ENCODE results near the gene NEU4.

Gene NEU4

DNA sequence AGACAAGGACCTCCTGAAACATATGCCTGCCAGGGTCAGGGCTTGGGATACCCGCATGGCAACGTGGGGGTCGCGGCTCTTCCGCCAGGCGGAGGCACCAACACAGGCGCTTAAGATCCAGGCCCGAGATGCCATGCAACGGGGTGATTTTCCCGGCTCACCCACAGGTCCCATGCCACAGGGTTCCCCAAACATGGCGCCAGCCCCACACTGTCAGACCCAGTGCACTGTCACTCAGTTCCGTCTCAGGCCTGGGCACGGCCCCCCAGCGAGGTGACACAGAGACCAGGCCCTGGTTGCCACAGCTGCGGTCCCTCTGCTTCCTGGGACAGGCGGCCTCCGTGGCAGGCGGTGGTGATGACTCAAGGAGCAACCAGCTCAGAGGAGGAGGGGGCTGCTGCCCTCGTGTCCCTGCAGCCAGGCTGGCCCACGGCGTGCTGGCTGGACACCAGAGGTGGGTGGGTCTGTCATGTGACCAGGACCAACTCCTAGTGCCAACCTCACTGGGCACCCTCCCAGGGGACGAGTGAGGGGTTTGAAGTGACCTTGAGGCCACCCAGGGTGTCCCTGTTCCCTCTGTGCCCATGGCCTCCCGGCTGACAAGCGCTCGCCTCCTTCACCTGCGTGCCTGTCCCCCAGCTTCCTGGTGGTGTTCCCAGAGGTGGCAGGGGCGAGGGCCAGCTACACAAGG is 44.8 kb downstream of the NEU4 start:
- no peak for DNase-seq (ENCODE audit: low spot score)

DNA sequence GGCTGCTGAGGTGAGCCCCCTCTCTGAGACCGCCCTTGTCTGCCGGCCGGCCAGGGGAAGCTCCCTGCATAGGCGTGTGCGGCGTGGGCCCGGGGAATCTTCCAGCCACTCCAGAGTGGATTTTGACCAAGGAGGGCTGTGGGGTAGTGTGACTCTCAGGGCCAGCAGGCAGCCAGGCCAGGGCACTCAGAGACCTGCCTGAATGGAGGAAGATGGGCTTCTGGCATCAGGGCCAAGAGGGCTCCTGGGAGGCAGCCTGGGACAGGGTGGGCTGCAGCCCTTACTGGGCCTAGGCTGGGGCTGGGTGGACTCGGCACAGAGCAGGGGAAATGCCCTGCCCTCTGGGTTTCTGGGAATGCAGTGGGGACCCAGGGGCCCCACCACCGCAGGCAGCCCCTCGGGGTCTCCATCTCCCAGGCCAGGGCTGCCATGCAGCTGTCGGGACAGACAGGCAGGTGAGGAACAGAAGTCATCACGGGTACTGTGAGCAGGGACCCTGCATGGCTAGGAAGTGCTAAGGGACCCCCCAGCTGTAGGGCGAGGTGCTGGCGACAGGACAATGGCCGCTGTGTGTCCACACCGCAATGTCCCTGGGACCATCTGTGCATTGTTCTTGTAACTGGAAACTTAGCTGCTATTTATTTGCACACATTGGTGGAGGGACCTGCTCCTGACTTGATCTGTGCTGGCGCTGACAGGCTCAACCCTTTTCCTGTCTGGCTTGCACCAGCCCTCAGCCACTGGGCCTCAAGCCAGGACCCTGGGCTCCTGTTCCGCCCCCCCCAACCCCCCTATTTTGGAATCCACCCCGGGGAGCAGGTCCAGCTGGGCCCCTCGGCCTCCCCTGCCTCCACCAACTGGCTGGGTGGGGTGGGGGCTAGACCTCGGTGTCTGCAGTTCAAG is 45.6 kb downstream of the NEU4 start:
- DNase-seq (ENCODE audit: low spot score): no peak

DNA sequence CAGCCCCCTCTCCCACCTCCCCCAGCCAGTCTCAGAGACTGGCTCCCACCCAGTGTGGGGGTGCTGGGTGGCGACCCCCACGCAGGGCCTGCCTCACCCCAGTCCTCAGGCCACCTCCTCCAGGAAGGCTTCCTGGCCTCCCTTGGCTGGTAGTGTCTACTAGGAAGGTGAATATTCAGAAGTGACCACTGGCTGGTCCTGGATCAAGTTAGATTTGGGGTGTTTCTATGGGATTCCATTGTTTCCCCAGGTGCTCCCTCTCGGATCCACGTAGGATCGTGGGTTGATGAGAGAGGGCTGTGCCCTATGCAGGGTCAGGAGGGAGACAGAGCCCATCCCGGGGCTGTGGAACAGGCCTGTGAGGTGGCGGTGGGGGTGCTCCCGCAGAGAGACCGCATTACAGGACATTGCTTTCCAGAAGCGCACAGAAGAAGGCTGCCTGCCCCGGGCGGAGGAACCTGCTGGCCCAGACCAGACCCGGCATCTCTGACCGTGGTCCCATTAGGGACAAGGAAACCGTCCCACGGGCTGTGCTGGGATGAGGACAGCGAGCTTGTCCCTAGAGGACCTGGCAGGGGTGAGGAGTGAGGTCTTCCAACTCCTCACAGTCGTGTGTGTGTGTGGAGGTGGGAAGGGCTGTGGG is 46.4 kb downstream of the NEU4 start:
- no peak for DNase-seq (ENCODE audit: low spot score)

DNA sequence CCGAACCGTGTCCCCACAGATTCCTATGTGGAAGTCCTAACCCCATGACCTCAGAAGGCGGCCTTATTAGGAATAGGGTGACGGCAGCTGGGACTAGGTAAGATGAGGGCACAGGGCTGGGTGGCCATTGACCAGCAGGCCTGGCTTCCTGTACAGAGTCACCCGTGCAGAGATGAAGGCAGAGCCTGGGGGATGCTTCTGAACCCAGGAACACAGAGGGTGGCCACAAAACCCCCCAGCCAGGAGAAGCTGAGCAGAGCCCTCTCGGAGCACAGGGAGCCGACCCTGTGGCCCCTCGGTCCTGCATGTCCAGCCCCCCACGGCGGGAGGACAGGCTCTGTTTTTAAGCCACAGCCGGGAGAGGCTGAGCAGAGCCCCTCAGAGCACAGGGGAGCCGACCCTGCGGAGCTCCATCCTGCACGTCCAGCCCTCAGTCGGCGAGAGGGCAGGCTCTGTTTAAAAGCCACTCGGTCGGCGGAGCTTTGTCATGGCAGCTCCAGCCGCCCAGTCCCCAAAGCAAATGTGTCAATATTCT is 47.0 kb downstream of the NEU4 start:
- no peak for DNase-seq (ENCODE audit: low spot score)

DNA sequence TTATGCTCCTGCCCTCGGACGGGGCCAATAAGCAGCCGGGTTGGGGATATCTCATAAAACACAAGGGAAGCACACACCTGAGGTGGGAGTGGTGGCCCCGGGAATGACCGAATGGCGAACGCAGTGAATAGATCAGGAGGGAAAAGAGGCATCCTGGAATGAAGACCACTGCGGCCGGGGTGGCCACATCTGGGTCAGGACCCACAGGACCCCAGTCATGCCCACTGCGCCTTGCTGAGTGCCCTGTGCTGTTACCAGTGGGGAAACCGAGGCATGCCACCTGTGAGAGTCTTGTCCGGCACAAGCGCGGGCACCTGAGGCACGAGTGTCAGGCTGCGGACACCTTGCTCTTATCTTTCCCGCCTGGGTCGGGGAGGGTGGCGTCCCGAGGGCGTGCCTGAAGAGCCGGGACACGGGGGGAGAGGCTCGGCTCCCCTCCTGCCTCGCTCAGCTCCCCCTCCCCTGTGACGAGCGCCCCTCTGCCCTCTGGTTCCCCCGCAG is 48.1 kb downstream of the NEU4 start:
- DNase-seq (ENCODE audit: low spot score): no peak

DNA sequence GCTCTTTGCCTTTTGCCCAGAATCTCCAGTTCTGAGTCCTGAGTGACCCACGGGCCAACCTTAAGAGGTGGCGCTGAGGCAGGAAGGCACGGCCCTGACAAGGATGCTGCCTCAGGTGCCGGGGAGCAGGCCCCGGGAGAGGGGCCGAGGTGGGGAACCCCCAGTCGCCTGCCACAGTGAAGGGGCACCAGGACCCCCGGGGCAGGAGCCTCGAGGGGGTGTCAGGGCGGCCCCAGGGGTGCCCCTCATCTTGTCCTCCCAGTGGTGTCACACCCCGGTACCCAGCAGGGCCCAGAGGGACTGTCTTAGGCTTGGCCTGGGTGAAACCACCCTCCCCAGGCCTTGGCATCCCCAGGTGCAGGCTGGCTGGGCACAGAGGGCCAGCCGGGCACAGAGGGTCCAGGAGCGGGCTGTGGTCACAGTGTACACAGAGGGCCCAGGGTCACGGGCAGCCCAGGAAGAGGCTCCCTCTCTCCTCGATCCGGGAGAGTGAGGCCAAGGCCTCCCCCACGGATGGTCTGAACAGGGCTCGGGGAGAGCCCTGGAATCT is 48.7 kb downstream of the NEU4 start:
- no peak for DNase-seq (ENCODE audit: low spot score)

DNA sequence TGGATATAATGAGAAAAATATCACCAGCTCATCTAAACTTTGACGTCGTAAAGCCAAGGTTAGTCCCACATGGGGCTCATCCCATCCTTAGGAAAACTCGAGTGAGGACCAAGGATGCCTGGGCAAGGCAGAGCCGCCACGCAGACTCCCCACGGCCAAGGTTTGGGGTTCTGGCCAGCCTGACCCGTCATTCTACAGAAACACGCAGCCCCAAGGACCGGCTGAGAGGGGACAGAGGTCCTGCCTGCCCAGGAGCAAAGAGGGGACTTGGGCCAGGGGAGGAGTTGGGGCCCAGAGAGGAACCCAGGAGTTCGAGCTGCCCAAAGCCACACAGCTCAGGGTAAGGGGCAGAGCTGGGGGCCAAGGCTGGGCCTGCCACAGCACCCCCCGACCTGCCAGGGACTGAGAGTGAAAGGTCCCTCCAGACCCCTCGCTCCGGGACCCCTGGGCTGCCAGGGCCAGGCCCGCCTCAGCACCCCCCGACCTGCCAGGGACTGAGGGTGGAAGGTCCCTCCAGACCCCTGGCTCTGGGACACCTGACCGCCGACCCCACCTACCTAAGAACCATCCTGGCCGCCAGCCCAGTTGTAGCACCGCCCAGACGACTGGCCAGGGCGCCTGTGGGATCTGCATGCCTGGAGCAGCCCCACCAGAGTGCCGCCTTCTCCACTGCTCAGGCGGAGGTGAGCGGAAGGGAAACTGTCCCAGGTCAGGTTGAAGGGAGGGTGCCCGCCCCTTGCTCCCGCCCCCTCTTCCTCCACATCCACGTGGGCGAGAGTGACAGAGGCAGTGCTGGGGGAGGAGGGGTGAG is 49.4 kb downstream of the NEU4 start, which contains the start of gene PDCD1:
TSS of gene PDCD1 (minus strand) at position 689 of the 811 bp plus-strand sequence. CDS start at position 633, 56 bp downstream.
- no peak for DNase-seq (ENCODE audit: low spot score)

DNA sequence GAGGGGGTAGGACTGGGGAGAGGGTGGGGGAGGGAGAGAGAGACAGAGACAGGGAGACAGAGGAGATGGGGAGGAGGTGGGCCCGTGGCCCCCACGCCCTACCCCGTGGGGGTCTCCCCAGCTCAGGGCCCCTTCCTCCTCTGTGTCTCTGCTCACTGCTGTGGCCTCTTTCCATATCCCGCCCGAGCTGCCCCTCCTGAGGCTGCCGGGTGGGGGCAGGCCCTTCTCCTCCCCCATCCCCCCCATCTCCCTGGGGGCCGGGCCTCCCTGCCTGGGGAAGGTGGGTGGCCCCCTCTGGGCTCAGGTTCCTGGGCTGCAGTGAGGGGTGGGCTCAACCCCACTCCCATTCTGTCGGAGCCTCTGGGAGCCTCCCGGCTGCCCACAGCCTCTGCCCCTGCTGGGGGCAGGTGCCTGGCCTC is 50.0 kb downstream of the NEU4 start:
- DNase-seq (ENCODE audit: low spot score): no peak

DNA sequence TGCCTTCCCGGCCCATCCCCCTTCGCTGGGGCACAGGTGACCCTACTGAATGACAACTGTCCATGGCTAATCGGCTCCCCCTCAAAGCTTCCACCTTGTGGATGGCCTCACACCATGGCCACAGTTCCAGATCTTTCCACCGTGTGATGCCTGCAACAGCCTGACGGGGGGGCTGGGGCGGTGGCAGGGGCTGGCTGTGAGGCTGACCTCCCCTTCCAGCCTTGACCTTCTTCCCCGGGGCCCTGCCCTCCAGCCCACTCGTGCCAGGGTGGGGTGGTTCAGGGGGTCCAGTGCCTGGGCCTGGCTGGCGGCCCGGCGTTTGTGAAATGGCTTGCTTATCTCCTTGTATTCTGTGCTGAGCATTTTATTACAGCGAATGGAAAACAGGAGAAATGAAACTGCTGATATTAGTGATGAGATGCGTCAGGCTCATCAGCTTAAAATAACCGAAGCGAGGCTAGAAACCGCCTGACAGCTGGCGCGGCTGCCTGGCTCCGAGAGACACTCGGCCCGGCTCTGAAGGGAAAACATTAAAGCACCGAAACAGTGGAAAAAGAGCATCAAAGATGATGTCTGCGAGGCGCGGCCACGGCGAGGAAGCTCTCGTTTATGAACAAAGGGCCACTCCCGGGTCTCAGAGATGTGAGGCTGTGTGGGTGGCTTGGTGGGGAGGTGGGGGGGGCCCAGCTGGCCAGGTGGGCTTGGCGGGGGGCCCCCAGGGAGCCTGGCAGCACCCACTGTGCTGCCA is 50.6 kb downstream of the NEU4 start:
- DNase-seq (ENCODE audit: low spot score): no peak

DNA sequence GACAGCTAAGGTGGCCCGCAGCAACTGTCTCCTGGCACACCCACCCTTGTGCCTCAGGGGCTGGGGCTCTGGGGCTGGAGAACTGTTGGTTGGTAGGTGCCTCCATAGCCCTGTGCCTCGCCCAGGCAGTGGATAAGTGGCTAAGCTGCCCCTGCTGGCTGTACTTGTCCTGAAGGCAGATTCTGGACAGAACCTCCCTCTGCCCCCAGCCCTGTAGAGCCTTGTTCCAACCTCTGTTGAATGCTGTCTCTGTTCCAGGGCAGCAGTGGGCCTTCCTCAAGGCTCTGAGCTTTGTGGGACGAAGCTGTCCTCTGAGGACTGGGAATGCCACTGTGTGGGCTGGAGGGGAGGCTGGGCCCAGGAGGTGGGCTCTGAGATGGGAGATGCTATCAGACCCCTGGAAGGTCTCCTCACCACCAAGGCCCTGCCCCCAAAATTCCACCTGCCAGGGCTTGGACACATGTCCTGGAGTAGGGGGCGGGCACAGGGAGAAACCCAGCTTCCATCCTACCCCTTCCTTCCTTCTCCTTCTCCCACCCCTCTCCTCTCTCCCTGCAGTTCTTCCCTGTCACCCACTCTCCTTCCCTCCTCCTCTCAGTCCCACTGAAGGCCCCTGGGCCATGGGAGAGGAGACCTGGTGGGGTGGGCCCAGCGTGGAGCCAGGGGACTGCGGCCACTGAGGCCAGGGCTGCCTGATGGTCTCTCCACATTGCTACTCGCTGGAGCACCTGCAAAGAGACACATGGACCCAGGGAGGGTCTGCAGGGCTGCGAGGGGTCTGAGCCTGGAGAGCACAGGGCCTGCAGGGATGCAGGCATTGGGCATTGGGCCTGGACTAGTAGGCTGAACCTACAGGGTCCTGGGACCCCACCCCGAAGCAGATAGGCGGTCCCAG is 51.4 kb downstream of the NEU4 start:
- no peak for DNase-seq (ENCODE audit: low spot score)

DNA sequence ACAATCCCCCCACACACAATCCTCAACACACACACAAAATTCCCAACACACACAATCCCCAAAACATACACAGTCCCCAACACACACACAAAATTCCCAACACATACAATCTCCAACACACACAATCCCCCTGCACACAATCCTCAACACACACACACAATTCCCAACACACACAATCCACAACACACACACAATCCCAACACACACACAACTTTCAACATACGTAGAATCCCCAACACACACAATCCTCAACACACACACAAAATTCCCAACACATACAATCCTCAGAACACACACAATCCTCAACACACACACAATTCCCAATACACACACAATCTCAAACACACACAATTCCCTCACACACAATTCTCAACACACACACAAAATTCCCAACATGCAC is 52.3 kb downstream of the NEU4 start:
- DNase-seq (ENCODE audit: low spot score): no peak

DNA sequence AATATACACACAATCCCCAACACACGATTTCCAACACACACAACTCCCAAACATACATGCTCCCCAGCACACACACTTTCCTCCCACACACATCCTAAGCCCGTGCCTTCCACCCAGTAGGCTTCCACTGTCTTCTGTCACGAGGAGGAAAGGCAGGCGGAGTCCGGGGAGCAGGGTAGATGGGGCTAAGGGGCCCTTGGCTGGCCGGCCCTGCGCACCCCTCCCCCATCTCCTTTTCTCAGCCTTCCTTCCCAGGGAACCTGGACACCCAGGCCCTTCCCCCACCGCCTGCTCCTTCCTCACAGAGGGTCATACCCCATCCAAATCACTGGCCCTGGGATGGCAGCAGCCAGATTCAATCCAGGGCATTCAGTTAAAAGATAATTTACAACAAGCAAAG is 53.1 kb downstream of the NEU4 start:
- no peak for DNase-seq (ENCODE audit: low spot score)

DNA sequence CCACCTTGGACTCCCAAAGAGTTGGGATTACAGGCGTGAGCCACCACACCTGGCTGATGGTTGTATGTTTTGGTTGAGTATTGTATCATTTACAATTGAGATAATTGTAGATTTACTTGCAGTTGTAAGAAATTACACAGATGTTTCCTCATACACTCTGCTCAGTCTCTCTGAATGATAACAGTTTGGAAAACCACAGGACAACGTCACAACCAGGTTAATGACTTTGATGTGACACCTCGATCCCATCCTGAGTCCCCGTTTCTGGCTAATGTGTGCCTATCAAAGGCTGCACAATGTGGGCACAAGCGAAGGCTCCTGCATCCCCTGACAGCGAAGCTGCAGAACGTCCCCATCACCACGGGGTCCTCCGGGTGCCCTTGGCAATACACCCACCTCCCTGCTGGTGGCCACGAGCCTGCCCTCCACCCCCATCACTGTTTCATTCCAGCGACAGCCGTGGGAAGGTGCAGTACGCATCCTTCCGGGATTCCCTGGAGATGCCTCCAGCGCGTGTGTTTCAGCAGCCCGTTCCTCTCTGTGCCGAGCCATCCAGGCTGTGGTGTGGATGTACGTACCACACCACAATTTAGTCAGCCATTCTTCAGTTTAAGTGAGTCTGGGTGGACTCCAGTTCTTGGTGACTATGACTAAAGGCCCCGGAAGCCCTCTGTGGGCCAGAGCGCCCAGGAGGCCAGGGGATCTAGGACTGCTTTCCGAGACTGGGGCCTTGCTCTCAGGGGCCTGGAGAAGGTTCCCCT is 54.0 kb downstream of the NEU4 start:
- no peak for DNase-seq (ENCODE audit: low spot score)

DNA sequence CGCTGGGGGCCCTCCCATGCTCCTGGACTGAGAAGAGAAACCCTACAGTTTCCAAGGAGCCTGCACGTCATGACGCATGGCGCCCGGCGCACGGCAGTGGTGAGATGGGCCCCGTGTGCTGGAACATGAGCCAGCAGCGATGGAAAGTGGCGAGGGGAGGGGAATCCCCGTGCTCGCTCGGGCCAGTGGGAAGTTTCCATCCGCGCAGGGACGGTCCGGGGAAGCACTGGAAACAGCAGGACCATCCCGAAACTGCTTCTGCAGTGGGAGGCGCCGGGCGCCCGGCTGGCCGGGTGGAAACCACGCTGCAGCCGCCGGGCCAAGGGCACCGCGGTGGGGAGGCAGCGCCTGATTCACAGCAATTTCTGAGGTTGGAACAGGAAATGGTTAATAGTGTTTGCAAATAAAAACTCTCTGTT is 54.6 kb downstream of the NEU4 start:
- DNase-seq (ENCODE audit: low spot score): no peak

DNA sequence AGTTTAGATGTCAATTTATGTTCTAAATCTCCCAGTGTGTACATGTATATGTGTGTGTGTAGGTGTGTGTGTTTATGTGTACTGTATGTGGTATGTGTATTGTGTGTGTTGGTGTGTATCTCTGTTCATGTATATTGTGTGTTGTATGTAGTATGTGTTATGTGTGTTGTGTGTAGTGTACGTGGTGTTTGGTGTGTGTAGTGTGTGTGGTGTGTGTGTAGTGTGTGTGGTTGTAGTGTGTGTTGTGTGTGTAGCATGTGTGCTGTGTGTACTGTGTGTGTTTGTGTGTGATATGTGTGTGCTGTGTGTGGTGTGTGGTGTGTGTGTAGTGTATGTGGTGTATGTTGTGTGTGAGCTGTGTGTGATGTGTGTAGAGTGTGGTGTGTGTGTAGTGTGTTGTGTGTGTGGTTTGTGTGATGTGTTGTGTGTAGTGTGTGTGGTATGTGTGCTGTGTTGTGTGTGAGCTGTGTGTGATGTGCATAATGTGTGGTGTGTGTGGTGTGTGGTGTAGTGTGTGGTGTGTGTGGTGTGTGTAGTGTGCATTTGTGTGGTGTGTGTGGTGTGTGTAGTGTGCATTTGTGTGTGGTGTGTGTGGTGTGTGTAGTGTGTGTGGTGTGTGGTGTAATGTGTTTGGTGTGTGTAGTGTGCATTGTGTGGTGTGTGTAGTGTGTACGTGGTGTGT is 55.3 kb downstream of the NEU4 start:
- DNase-seq (ENCODE audit: low spot score): no peak

DNA sequence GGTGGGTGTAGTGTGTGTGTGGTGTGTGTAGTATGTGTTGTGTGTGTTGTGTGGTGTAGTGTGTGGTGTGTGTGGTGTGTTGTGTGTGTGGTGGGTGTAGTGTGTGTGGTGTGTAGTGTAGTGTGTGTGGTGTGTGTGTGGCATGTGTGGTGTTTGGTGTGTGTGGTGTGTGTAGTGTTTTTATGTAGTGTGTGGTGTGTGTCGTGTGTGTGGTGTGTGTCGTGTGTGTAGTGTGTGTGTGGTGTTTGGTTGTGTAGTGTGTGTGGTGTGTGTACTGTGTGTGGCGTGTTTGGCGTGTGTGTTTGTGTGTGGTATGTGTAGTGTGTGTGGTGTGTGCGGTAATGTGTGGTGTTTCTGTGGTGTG is 55.8 kb downstream of the NEU4 start:
- no peak for DNase-seq (ENCODE audit: low spot score)

DNA sequence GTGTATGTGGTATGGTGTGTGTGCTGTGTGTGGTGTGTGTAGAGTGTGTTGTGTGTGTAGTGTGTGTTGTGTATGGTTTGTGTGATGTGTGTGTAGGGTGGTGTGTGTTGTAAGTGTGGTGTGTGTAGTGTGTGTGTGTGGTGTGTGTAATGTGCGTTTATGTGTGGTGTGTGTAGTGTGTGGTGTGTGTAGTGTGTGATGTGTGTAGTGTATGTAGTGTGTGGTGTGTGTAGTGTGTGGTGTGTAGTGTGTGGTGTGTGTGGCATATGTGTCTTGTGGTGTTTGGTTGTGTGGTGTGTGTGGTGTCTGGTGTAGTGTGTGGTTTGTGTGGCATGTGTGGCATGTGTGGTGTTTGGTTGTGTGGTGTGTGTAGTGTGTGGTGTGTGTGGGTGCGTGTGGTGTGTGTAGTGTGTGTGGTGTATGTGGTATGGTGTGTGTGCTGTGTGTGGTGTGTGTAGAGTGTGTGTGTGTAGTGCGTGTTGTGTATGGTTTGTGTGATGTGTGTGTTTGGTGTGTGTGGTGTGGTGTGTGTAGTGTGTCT is 56.5 kb downstream of the NEU4 start:
- DNase-seq (ENCODE audit: low spot score): no peak
